ENCODE measurements around the gene FHOD3.
"Not testable (repeated sequence)": the region's sequence is repeated elsewhere in the genome, so short reads cannot be mapped to it uniquely, and the experiment has no call there.

The FHOD3 gene

DNA sequence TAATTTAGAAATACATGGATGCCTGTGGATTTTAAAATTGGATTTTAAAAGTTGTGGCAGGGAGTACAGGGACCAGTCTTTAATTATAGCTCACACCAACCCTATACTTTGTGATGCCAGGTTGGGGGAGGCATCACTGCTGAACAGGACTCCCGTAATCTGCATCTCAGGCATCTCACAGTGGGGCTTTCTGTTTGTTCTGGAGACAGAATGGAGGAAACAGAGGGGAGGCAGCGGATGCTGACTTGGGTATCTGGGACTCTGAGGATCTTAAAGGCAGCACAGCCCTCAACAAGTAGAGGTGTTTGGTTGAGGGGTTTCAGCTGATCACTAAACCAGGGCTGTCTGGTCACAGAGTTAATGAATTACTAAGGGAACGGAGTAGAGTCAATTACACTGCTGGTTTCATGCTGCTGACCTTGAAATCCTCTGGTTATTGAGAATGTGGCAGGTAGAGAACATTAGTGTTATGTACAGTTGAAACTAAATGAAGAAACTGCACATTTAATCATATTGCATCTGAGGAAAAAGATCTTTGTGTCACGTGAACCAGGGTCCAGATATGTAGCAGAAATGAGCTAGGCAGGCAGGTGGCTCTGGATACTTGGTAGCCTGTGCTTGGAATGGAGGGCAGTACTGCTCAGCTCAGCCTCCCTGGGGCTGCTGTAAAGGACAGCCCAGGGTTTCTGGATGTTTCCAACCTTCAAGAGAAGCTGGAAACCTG is 40.3 kb downstream of the FHOD3 start:
- Histone ChIP-seq H3K36me3 (ENCODE audit: insufficient read depth, low read length) (no peaks in the 10 kb centered on the region), H3K4me1 (ENCODE audit: insufficient read depth, low read length) (no peaks in the 10 kb centered on the region), H3K9ac (ENCODE audit: low read depth, low read length) (no peak overlapping the region)

DNA sequence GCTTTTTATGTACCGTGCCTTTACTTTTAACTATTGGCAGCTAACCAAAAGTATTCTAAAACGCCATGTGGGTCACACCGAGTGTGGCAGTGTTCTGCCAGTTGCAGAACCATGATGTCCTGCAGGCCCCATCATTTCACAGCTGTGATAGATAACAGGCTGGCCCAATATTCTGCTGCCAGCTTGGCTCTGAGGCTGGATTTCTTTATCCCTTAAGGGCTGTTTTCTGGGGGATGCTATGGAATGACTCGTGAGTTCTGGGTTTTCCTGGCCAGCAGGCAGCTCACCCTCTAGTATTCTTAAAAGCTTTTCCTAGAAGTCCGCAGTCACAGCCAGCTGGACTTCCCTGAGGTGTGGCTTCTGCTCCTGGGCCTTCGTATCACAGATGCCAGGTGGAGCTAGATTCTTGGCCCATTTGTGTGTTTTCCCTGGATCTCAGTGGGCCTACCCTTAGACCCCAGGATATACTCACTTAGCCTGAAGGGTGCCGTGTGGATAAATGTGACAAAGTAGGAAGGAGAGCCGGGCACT is 41.0 kb downstream of the FHOD3 start:
- H3K9me3 ChIP-seq (ENCODE audit: control insufficient read depth, insufficient read depth, low read length), result peaks cover 7% of the 10 kb centered on the region
- H3K9ac ChIP-seq (ENCODE audit: low read depth, low read length), result no peak overlapping the region
- no peaks in the 10 kb centered on the region for H3K36me3 ChIP-seq (ENCODE audit: insufficient read depth, low read length)
- no peaks in the 10 kb centered on the region for H3K4me1 ChIP-seq (ENCODE audit: insufficient read depth, low read length)

More for the DNA sequence above, 40.3 kb downstream of the FHOD3 start:
- peaks cover 7% of the 10 kb centered on the region for H3K9me3 ChIP-seq (ENCODE audit: control insufficient read depth, insufficient read depth, low read length)

DNA sequence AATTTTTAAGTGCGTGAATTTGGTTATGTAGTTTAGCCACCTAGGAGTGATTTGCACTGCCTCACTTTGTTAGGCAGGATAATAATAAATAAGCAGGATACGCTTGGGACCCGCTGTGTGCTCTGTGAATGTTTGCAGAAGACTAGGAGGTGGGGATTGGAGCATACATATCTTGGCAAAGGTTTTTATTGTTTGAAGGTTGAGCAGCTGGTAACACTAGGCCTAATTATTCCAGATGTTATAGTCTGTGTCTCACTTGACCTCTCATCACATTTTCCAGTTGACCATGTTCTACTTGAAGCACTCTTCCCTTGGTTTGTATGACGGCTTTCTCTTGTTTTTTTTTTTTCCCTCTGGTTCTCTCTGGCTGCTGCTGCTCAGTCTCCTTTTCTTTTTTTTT is 42.7 kb downstream of the FHOD3 start:
- H3K9me3 ChIP-seq (ENCODE audit: control insufficient read depth, insufficient read depth, low read length), result peaks cover 7% of the 10 kb centered on the region
- no peak overlapping the region for H3K9ac ChIP-seq (ENCODE audit: low read depth, low read length)
- no peaks in the 10 kb centered on the region for H3K4me1 ChIP-seq (ENCODE audit: insufficient read depth, low read length)
- no peaks in the 10 kb centered on the region for H3K36me3 ChIP-seq (ENCODE audit: insufficient read depth, low read length)

DNA sequence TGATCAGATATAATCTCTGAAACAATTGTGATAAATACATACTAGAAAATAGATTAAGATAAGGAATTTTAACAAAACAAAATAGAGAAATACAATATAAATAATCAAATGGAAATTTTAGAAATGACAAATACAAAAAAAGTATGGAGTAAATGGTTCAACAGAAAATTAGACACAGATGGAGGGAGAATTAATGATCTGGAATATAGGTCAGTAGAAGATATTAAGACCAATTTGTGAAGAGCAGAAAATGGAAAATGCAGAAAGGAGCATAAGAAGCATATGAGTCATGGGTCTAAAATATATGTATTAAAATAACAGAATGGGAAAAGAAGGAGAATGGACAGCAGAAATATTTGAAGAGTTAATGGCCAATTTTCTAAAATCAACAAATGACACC is 44.4 kb downstream of the FHOD3 start:
- Histone ChIP-seq H3K36me3 (ENCODE audit: insufficient read depth, low read length) (no peaks in the 10 kb centered on the region), H3K9ac (ENCODE audit: low read depth, low read length) (no peak overlapping the region), H3K9me3 (ENCODE audit: control insufficient read depth, insufficient read depth, low read length) (peaks cover 7% of the 10 kb centered on the region), H3K4me1 (ENCODE audit: insufficient read depth, low read length) (no peaks in the 10 kb centered on the region)

DNA sequence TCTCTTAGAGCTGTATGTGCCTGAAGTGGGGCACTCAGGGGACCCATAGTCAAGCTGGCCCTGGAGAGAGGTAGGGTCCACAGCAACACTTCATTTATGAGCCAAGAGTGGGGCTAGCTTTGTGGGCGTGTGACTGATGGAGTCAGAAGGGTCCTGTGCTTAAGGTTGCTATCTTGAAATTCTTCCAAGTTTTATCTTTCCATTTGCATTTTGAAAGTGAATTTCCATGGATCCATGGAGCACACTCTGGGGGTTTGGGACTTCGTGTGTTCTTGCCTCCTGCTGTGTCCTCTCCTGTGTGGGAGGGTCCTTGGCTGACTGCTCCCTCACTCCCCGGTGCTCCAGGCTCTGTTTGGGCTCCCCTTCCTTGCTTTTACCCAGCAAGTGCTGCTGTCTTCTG is 50.8 kb downstream of the FHOD3 start:
- Histone ChIP-seq H3K4me1 (ENCODE audit: insufficient read depth, low read length) (peaks cover 21% of the 10 kb centered on the region), H3K36me3 (ENCODE audit: insufficient read depth, low read length) (no peaks in the 10 kb centered on the region), H3K9me3 (ENCODE audit: control insufficient read depth, insufficient read depth, low read length) (no peaks in the 10 kb centered on the region), H3K9ac (ENCODE audit: low read depth, low read length) (no peak overlapping the region)

DNA sequence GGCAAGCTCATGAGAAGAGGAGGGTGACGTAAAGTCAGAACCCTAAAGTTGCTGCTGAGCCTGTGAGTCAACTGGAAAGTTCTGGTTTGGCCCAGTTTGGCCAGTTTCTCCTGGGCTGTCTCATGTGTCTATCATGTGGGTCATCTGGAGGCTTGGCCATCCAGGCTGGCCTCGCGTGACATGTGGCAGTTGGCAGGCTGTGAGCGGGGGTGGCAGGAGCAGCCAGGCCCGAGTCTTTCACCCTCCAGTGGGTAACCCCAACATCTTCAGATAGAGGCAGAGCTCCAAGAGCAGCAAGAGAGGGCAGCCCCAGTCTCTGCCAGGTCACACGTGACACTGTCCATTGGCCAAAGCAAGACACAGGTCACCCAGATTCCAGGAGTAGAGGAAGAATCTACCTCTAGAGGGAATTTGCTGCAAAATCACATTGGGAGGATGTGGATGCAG is 51.5 kb downstream of the FHOD3 start:
- H3K36me3 ChIP-seq (ENCODE audit: insufficient read depth, low read length), result no peaks in the 10 kb centered on the region
- no peak overlapping the region for H3K9ac ChIP-seq (ENCODE audit: low read depth, low read length)
- H3K9me3 ChIP-seq (ENCODE audit: control insufficient read depth, insufficient read depth, low read length), result no peaks in the 10 kb centered on the region
- H3K4me1 ChIP-seq (ENCODE audit: insufficient read depth, low read length), result peaks cover 21% of the 10 kb centered on the region

DNA sequence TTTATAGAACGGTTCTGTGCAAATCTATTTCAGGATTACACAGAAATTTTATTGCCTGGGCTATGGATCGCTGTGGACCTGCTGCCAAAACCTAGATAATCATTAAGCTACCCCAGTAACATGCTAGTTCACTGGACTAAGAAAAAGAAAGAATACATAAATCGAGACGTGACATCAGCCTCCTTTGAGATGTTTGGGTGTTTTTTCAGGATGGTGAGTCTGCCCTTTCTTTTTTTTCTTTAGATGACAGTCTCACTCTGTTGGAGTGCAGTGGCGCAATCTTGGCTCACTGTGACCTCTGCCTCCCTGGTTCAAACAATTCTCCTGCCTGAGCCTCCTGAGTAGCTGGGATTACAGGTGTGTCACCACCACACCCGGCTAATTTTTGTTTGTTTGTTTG is 52.0 kb downstream of the FHOD3 start:
- H3K9me3 ChIP-seq (ENCODE audit: control insufficient read depth, insufficient read depth, low read length), result no peaks in the 10 kb centered on the region
- H3K36me3 ChIP-seq (ENCODE audit: insufficient read depth, low read length), result no peaks in the 10 kb centered on the region
- peaks cover 21% of the 10 kb centered on the region for H3K4me1 ChIP-seq (ENCODE audit: insufficient read depth, low read length)
- no peak overlapping the region for H3K9ac ChIP-seq (ENCODE audit: low read depth, low read length)

DNA sequence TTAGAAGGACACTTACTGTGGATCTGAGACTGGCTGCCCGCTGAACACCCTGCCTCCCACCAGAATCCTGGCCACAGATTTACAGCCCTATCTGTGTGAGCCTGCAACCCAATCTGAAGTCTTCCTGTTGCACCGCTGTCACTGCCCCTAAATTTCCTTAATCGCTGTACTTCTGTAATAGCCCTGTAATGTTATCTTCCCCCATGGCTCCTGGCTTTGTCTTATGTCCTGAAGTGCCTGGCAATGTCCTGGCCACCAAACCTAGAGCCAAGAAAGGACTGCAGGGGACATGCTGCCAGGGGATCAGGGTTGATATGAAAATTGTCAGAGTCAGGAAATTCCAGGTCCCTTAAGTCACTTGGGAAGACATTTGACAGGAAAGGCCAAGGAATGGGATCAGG is 52.7 kb downstream of the FHOD3 start:
- H3K36me3 ChIP-seq (ENCODE audit: insufficient read depth, low read length), result no peaks in the 10 kb centered on the region
- H3K9me3 ChIP-seq (ENCODE audit: control insufficient read depth, insufficient read depth, low read length), result no peaks in the 10 kb centered on the region
- no peak overlapping the region for H3K9ac ChIP-seq (ENCODE audit: low read depth, low read length)
- H3K4me1 ChIP-seq (ENCODE audit: insufficient read depth, low read length), result peaks cover 21% of the 10 kb centered on the region

DNA sequence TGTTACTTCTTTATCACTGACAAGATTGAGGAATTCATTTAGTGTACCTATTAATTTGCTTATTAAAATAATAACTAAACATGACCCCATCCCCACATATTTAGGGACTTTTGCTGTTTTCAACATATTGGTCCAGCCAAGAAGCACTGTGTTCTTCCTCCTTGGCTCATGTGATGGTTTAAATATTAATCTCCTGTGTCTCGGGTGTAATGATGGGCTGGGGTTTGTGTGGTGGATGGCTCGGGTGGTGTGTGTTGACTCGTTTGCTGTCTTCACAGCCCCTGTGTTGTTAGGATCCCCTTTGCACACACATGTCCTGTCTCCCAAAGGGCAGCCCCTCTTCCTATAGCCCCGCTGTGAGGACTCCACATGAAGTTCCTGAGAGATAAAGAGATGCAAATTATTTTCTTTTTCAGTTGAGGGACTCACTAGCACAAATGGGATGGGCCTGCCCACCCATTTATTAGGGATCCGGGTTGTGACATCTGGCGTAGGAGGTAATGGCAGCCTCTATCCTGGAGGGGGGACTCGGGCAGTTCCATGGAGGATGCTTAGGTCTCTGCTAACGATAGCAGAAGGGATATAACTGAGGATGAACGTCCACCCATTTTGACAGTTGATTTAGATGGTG is 53.4 kb downstream of the FHOD3 start:
- H3K9ac ChIP-seq (ENCODE audit: low read depth, low read length), result no peak overlapping the region
- no peaks in the 10 kb centered on the region for H3K9me3 ChIP-seq (ENCODE audit: control insufficient read depth, insufficient read depth, low read length)
- no peaks in the 10 kb centered on the region for H3K36me3 ChIP-seq (ENCODE audit: insufficient read depth, low read length)
- H3K4me1 ChIP-seq (ENCODE audit: insufficient read depth, low read length), result peaks cover 21% of the 10 kb centered on the region

DNA sequence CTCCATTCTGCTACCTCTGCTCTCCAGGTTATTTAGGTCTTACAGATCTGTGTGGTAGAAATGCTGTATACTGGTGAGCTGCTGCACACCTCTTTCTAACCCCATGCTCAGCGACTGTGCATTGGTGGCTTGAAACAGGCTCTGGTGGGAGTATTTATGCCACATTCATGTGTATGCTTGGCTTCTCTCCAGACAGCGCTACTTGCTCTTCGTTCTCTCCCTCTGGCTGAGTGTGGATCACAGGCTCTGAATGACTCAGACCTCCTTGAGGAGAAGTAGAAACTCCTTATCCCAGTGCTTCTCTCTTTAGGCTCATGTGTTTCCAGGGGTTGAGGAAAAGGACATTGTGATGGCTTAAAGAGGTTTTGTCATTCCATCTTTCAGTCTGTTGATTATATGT is 54.9 kb downstream of the FHOD3 start:
- no peak overlapping the region for H3K9ac ChIP-seq (ENCODE audit: low read depth, low read length)
- H3K4me1 ChIP-seq (ENCODE audit: insufficient read depth, low read length), result peaks cover 21% of the 10 kb centered on the region
- no peaks in the 10 kb centered on the region for H3K9me3 ChIP-seq (ENCODE audit: control insufficient read depth, insufficient read depth, low read length)
- no peaks in the 10 kb centered on the region for H3K36me3 ChIP-seq (ENCODE audit: insufficient read depth, low read length)

DNA sequence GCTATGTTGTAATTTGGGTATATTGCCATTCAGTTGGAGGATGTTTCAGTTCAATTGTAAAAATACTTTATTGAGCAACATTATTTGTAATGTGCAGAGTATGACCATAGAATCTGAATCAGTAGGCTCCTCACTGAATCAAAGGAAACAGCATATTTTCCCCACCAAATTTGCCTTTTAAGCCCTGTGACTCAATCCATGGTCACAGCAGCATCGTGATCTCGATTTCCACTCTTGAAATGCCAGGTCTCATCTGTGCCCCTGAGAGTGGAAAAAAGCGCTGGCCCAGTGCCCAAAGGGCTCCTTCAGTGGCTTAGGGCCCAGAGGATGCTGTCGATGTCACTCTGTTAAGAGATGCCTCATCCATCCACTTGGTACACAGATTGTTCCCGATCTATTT is 57.5 kb downstream of the FHOD3 start:
- Histone ChIP-seq H3K36me3 (ENCODE audit: insufficient read depth, low read length) (no peaks in the 10 kb centered on the region), H3K9ac (ENCODE audit: low read depth, low read length) (no peak overlapping the region), H3K9me3 (ENCODE audit: control insufficient read depth, insufficient read depth, low read length) (no peaks in the 10 kb centered on the region), H3K4me1 (ENCODE audit: insufficient read depth, low read length) (peaks cover 21% of the 10 kb centered on the region)

DNA sequence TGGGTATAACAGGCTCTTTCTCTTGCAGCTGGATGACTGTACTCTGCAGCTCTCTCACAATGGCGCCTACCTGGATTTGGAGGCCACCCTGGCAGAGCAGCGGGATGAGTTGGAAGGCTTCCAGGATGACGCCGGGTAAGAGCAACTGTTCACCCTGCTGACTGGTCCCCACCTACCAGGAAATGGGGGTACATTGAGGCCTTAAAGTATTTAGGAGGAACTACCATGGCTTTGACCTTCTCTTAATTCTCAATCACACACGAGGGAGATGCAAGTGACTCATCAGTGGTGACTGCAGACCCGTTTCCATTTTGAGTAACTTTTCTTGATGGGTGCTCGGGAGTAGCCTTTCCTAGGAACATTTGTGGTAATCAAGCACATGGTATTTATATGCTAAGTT is 58.0 kb downstream of the FHOD3 start:
- H3K36me3 ChIP-seq (ENCODE audit: insufficient read depth, low read length), result no peaks in the 10 kb centered on the region
- H3K4me1 ChIP-seq (ENCODE audit: insufficient read depth, low read length), result peaks cover 18% of the 10 kb centered on the region
- no peak overlapping the region for H3K9ac ChIP-seq (ENCODE audit: low read depth, low read length)
- H3K9me3 ChIP-seq (ENCODE audit: control insufficient read depth, insufficient read depth, low read length), result no peaks in the 10 kb centered on the region

DNA sequence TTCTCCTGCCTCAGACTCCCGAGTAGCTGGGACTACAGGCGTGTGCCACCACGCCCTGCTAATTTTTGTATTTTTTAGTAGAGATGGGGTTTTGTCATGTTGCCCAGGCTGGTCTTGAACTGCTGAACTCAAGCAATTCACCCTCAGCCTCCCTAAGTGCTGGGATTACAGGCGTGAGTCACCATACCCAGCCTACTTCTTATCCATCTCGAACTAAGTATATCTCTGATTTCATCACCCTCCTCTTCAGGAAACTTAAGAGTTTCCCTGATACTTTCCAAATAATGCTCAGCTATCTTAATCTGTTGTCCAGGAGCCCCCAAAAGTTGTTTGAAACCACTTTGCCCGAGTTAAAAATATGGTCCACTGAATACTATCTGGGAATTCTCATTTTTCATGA is 59.2 kb downstream of the FHOD3 start:
- not testable (repeated sequence) for H3K36me3 ChIP-seq (ENCODE audit: insufficient read depth, low read length); H3K9ac ChIP-seq (ENCODE audit: low read depth, low read length); H3K9me3 ChIP-seq (ENCODE audit: control insufficient read depth, insufficient read depth, low read length); H3K4me1 ChIP-seq (ENCODE audit: insufficient read depth, low read length)

DNA sequence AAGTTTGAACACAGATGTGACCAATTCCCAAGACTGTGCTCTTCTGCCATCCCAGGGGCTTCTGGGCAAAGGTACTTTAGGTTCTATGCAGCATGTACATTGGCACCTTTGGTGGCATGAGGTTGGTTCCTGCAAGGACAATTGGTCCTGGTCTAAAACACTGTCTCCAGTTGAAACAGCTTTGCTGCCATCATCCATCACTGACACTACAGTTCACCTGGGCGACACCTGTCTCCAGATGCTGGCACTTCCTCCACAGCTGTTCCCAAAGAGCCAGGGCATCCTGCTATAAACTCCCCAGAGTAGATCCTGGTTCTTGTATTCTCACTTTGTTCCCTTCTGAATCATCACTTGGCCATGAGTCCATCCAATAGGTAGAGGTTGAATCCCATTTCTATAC is 60.6 kb downstream of the FHOD3 start:
- no peaks in the 10 kb centered on the region for H3K4me1 ChIP-seq (ENCODE audit: insufficient read depth, low read length)
- no peaks in the 10 kb centered on the region for H3K9me3 ChIP-seq (ENCODE audit: control insufficient read depth, insufficient read depth, low read length)
- no peak overlapping the region for H3K9ac ChIP-seq (ENCODE audit: low read depth, low read length)
- H3K36me3 ChIP-seq (ENCODE audit: insufficient read depth, low read length), result no peaks in the 10 kb centered on the region

DNA sequence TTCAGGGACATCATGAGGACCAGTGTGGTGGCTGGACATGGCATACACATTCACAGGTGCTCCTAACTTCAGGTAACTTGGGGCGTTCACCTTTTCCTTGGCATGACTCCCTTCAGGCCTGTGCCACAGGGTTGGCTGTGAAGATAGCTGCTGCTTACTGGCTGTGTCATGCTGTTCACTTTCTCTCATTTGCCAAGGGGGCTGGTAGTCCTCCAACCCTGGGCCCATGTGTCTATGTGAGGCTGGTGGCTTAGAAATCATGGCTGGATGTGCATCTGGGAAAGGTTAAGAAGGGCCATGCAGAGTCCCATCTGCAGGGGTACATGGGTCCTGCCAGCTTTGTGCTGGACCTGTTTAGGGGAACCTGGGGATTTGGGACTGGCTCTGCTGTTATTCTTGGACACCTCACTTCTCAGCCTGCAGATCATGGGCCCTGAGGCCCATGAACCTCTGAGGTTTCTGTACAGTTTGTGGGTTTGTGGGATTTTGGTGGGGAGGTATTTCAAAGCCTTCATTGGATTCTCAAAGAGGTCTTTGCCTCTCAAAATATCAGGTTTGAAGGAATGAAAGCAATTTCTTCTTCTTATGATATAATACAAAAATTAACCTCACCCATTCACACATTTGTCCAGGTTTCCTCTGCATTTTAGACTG is 62.9 kb downstream of the FHOD3 start:
- Histone ChIP-seq H3K9ac (ENCODE audit: low read depth, low read length) (no peak overlapping the region), H3K36me3 (ENCODE audit: insufficient read depth, low read length) (no peaks in the 10 kb centered on the region), H3K4me1 (ENCODE audit: insufficient read depth, low read length) (no peaks in the 10 kb centered on the region), H3K9me3 (ENCODE audit: control insufficient read depth, insufficient read depth, low read length) (no peaks in the 10 kb centered on the region)
